ENCODE results near the gene CBLB.

GRCh38 chr3:105848821-105849220 lies 20.0 kb downstream of the CBLB start:
- TF ChIP-seq SIN3A (IDR thresholded peaks at IDR 0.05; ENCODE audit: borderline replicate concordance, insufficient read depth, low read length) (no peak), POLR2AphosphoS5 (IDR thresholded peaks at IDR 0.05; ENCODE audit: low read depth, low read length) (no peak), REST (IDR thresholded peaks at IDR 0.05; ENCODE audit: insufficient read depth in 1 of 2, low read depth in 2 of 2, low read length in 2 of 2) (no peak)
